GM21423 (cell line): Measurements from ENCODE around the gene NTN3.
"Not testable (repeated sequence)": the region's sequence is repeated elsewhere in the genome, so short reads cannot be mapped to it uniquely, and the experiment has no call there.

ENCODE experiments used
- ATAC-seq: cut with Tn5 transposase; IDR thresholded peaks from one replicate; pipeline ENCODE4 v1.9.1; 2021; ENCODE audit warnings: mild to moderate bottlenecking, moderate library complexity; ENCODE audit not compliant: unreplicated experiment

The NTN3 gene

DNA sequence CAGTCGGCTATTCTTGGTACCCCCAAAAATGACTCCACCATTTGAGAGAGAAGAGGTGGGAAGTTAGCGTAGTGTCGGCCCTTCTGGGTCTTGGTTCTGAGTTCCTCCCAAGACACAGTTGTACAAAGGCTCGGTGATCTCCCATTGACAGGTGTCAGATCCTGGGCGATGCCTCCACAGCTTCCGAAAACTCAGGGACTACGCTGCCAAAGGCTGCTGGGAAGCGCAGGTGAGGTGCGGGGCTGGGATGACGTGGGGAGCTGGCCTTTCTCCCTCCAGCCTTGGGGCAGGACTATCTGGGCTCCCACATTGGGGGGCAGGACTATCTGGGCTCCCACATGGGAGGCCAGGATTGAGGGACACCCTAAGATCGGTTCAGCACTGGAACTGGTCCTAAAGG is 31.5 kb upstream of the NTN3 start:
- ATAC-seq, result no peak

DNA sequence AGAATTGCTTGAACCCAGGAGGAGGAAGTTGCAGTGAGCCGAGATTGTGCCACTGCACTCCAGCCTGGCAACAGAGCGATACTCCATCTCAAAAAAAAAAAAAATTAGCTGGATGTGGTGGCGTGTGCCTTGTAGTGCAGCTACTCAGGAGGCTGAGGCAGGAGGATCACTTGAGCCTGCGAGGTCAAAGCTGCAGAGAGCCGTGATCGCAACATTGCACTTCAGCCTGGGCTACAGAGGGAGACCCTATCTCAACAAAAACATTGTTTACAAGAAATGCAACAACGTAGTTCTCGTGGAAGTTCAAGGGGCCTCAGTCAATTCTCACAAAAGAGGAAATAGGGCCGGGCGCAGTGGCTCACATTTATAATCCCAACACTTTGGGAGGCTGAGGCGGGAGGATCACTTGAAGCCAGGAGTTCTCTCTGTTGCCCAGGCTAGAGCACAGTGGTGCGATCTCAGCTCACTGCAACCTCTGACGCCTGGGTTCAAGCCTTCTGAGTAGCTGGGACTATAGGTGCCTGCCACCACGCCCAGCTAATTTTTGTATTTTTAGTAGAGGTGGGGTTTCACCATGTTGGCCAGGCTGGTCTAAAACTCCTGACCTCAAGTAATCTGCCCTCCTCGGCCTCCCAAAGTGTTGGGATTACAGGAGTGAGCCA is 29.8 kb upstream of the NTN3 start:
- not testable (repeated sequence) for ATAC-seq

GRCh38 chr16:2443555-2443954 is 27.5 kb upstream of the NTN3 start:
- ATAC-seq, result no peak

DNA sequence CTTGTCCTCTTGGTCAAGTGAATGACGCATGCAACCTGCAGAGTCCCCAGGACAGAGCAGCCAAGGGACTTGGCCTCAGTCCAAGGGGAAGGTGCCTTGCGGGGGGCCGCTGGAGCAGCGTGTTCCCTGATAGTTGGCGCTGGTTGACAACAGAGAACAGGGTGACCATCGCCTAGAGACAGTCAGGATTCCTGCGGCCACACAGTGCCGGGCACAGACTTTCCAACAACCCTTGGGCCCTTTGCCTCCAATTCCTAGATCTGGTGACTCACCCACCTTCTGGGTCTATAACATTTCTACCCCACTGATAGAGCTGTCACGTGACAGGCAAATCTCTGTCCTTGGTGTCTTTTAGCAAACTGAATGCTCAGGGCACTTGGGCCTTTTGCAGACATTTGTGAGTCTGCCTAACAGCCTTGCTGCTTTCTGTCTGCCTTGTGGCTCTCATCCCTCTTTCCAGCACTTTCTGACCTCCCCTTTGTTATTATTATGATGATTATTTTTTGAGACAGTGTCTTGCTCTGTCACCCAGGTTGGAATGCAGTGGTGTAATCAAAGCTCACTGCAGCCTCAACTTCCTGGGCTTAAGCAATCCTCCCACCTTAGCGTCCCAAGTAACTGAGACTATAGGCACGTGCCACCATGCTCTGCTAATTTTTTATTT is 23.0 kb upstream of the NTN3 start:
- ATAC-seq, result no peak

DNA sequence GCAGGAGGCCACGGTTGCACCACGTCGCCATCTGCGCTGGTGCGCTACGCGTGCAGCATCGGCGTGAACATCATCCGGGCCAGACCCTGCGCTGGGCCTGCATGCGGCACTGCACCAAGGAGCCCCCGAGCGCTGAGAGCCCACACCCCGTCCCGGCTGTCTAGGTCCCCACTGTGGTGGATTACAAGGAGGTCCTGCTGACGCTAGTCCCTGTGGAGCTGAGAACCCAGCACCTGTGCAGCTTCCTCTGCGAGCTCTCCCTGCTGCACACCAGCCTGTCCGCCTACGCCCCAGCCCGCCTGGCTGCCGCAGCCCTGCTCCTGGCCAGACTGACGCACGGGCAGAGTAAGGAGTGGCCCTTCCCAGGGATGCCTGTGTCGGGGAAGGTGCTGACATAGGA is 22.0 kb upstream of the NTN3 start:
- no peak for ATAC-seq

GRCh38 chr16:2450535-2450934 is 20.6 kb upstream of the NTN3 start:
- no peak for ATAC-seq

- ATAC-seq, result no peak
These were observed 20.1 kb upstream of the NTN3 start for GRCh38 chr16:2450975-2451381.

- no peak for ATAC-seq
These were observed 19.2 kb upstream of the NTN3 start for GRCh38 chr16:2451851-2452320.

GRCh38 chr16:2452650-2453049 is 18.4 kb upstream of the NTN3 start:
- no peak for ATAC-seq

GRCh38 chr16:2455081-2455845 is 15.8 kb upstream of the NTN3 start:
- ATAC-seq, result no peak

GRCh38 chr16:2456551-2457153 is 14.4 kb upstream of the NTN3 start:
- no peak for ATAC-seq

GRCh38 chr16:2457267-2457666 is 13.8 kb upstream of the NTN3 start:
- ATAC-seq, result no peak

GRCh38 chr16:2457946-2458345 is 13.2 kb upstream of the NTN3 start:
- ATAC-seq, result no peak

DNA sequence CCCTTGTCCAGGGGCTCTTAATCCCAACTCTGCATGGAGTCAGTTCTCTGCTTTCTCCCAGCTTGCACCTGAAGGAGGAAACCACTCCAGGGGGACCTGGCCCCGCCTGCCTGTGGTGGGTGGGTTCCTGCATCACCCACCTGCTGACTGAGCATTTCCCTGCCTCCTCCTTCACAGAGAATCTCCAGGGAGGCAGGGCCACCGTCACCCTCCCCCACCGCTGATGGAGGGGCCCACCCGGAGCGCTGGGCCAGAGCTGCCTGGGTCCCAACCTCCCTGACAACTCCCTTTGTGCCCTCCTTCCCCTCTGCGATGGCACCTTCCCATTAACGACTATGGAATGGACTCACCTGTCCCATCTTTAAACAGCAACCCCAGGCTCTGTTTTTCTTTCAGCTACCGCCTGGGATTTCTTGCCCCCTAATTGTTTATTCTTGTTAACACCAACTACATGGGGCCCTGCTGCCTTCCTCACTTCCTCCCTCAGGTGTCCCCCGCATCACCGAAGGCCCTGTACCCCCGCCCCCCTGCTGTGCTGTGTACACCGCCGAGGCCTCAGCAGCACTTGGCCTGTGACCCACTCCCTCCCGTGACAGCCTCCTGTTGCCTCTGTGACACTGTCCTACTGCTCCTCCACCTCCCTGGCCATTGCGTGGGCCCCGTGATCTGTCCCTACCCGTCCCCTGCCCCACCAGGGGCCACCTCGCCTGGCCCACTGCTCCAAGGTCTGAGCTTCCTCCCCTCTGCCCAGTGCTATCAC is 12.0 kb upstream of the NTN3 start:
- no peak for ATAC-seq

- peak; percentile 90 for ATAC-seq
These were observed 11.3 kb upstream of the NTN3 start, which contains the start of gene TEDC2 for GRCh38 chr16:2459647-2460390. Gene TEDC2 (plus strand): TSS chr16:2460109. CDS start chr16:2460145, 36 bp downstream.

- no peak for ATAC-seq
These were observed 10.7 kb upstream of the NTN3 start for GRCh38 chr16:2460391-2460713.

DNA sequence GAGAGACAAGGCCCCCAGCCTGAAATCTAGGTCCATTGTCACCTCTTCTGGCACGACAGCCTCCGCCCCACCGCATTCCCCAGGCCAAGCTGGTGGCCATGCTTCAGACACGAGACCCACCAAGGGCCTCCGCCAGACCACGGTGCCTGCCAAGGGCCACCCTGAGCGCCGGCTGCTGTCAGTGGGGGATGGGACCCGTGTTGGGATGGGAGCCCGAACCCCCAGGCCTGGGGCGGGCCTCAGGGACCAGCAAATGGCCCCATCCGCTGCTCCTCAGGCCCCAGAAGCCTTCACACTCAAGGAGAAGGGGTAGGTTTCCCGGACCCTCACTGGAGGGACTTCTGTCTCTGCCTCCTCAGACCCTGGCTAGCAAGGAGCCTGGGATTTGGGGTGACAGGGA is 10.2 kb upstream of the NTN3 start:
- no peak for ATAC-seq

DNA sequence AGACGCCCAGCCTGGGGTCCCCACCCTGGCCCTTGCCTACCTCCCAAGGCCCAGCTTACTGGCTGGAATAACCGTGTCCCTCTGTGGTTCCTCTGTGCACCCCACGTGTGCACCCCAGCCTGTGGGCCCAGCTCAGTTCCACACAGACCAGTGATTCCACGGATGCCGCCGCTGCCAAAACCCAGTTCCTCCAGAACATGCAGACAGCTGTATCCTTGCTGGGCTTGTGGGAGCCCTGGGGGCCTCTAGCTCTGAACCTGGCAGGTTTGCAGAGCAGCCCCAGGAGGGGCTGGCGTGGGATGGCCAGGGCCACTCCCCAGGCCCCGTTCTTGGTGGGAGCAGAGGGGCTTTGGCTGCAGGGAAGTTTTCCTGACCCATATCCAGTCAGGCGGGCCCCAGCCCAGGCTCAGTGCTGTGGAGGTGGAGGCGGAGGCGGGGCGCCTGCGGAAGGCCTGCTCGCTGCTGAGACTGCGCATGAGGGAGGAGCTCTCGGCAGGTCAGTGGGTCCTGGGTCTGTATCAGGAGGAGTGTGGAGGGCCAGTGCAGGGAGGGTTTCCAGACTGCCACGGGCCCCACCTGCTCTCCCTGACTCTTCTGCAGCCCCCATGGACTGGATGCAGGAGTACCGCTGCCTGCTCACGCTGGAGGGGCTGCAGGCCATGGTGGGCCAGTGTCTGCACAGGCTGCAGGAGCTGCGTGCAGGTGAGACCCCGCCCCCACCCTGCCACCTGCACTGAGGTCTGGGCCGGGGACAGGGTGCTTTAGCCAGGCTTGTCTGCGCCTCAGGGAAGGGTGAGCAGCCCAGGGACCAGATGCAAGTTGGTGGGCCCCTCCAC is 8.8 kb upstream of the NTN3 start:
- no peak for ATAC-seq

GRCh38 chr16:2464333-2464732 is 6.8 kb upstream of the NTN3 start:
- ATAC-seq, result no peak
